Caki2 (cell line): ENCODE data around the gene CTIF. TPM values are rescaled to one million over a fixed set of nuclear protein-coding genes. Genes with fewer than 3 reads are reported as not detected.

Source experiments
- DNase-seq: peaks from one replicate; pipeline ENCODE4 v3.0.0-alpha.2; 2015; ENCODE audit warnings: low read depth
- in situ Hi-C: cut with HindIII; loops from 2 replicates; pipeline ENCODE4 v1.10.0; 2016; ENCODE audit warnings: low sequenced_read_pairs, low pct_unique_long_range_greater_than_20kb, mixed read lengths
- total RNA-seq: library from RNA; depleted of rRNA; stranded (reverse); fragments of >200 nt; shearing (Covaris generic); gene quantifications from 2 replicates; pipeline ENCODE4 v1.2.3, GENCODE V29; 2014; ENCODE audit warnings: low replicate concordance

Gene CTIF
- total RNA-seq, 1 experiment from 2014 or later: 3.7 TPM

- in situ Hi-C loops: no loop called here
- peak; percentile 75 for DNase-seq
Measured at GRCh38 chr18:48896875-48897511, 358.2 kb downstream of the CTIF start.

GRCh38 chr18:48897531-48897930, 358.7 kb downstream of the CTIF start:
- in situ Hi-C loops: no loop called here
- no peak for DNase-seq

- in situ Hi-C loops: no loop called here
- DNase-seq: no peak
Measured at GRCh38 chr18:48898521-48898920, 359.7 kb downstream of the CTIF start.

GRCh38 chr18:48899558-48900174, 360.8 kb downstream of the CTIF start:
- DNase-seq: no peak
- in situ Hi-C loops: no loop called here

- in situ Hi-C loops: no loop called here
- DNase-seq: no peak
Measured at GRCh38 chr18:48900469-48900868, 361.6 kb downstream of the CTIF start.

GRCh38 chr18:48901145-48902022, 362.6 kb downstream of the CTIF start:
- in situ Hi-C loops: no loop called here
- no peak for DNase-seq

- in situ Hi-C loops: no loop called here
- peak; percentile 77 for DNase-seq
Measured at GRCh38 chr18:48902023-48902855, 363.4 kb downstream of the CTIF start.

GRCh38 chr18:48902856-48903601, 364.2 kb downstream of the CTIF start:
- no peak for DNase-seq
- in situ Hi-C loops: no loop called here

- in situ Hi-C loops: no loop called here
- no peak for DNase-seq
Measured at GRCh38 chr18:48904091-48904490, 365.3 kb downstream of the CTIF start.

- in situ Hi-C loops: no loop called here
- DNase-seq: no peak
Measured at GRCh38 chr18:48904847-48905394, 366.1 kb downstream of the CTIF start.

GRCh38 chr18:48905513-48905912, 366.7 kb downstream of the CTIF start:
- no peak for DNase-seq
- in situ Hi-C loops: no loop called here

- in situ Hi-C loops: no loop called here
- DNase-seq: no peak
Measured at GRCh38 chr18:48908916-48909315, 370.1 kb downstream of the CTIF start.

- no peak for DNase-seq
- in situ Hi-C loops: no loop called here
Measured at GRCh38 chr18:48909721-48910120, 370.9 kb downstream of the CTIF start.

GRCh38 chr18:48910972-48911545, 372.2 kb downstream of the CTIF start:
- DNase-seq: no peak
- in situ Hi-C loops: no loop called here
